Measurements from ENCODE around the gene PROCA1.
A peak's percentile ranks its signal among the peaks of the same experiment; 100 is the strongest.
"Not testable (repeated sequence)": the region's sequence is repeated elsewhere in the genome, so short reads cannot be mapped to it uniquely, and the experiment has no call there.

The PROCA1 gene

DNA sequence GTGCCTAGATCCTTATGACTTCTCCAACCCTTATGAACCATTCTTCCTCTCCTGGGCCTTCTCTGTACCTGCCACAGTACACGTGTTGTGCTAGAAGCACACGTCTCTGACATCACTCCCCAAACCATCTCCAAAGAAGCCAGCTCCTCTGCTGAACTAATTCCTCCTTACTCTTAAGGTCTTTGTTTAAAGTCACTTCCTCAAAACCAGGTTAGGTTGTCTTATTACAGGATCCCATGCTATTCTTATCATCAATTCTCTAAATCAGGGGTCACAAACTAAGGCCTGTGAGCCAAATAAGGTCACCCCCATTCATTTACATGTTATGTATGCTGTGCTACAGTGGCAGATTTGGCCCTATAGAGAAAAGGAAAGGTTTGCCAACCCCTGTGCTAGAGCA is 45.7 kb downstream of the PROCA1 start:
- DNase-seq, result peak; percentile 20

DNA sequence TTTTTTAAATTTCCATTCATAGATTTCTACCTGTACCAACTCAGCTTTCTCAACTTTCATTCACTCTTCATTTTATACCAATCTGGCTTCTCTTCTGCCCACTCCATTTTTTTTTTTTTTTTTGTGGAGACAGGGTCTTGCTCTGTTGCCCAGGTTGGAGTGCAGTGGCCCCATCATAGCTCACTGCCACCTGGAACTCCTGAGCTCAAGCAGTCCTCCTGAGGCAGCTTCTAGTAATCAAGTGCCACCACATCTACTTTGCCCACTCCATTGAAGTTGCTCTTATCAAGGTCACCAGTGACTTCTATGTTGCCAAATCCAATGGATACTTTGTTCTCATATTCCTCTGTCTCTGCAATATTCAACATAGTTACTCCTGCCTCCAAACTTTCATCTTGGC is 48.0 kb downstream of the PROCA1 start:
- no peak for DNase-seq

DNA sequence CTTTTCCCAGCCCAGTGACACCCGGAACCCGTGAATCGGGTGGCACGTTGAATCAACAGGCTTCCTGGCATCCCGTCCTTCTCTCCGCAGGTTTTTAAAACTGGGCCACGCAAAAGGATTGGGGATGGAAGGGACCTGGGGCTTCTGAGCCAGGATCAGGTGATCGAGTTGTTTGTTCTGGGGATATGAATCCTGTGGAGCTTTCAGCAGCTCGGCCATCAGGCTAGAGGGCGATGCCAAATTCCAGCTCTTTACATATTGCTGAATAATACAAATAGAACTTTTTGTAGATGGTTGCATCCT is 49.2 kb downstream of the PROCA1 start:
- no peak for DNase-seq

DNA sequence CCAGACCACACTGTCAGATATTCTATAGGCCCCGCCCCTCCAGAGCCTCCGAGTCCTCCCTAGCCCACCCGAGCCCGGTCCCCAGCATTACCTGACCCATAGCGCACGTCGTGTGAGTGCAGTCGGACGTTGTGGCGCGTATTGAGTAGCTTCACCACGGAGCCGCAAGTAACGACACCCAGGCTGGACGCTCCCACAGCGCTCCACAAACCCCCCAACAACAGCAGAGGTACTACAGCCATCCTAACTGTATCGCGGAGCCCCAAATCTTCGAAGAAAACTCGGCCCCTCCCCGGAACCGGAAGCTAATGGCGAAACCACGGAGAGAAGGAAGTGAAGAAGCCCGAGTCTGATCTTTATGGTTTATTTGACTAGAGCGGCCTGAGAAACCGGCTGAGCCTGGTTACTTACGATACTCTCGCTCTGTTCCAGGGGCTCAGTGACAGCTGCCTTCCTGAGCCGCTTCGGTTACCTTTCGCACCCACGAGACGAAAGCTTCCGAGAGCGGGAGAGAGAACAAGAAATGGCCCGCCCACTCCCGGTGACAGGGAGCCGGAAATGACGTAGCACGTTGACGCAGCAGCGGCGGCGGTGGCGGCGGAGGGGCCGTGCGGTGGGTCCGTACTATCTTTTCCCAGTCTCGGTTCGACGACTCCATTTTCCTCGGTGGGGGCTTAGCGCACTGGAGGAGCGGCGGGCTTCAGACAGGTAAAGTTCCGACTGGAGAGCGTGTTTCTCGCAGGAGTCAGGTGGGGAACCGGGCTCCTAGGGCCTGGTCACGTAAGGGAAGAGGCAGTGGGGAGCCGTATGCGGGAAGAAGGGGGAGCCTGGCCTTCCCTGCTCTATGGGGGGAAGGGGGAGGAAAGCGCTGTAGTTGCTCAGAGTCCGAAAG is 49.8 kb downstream of the PROCA1 start, which contains the start of the genes SDF2 and SUPT6H:
SDF2 (minus strand) TSS at position 272 of the 892 bp plus-strand sequence; CDS start at position 242, 30 bp downstream.
SUPT6H (plus strand) TSS at position 571 of the 892 bp plus-strand sequence. CDS start 11,197 bp downstream, outside the sequence.
- DNase-seq, result peak; percentile 98

DNA sequence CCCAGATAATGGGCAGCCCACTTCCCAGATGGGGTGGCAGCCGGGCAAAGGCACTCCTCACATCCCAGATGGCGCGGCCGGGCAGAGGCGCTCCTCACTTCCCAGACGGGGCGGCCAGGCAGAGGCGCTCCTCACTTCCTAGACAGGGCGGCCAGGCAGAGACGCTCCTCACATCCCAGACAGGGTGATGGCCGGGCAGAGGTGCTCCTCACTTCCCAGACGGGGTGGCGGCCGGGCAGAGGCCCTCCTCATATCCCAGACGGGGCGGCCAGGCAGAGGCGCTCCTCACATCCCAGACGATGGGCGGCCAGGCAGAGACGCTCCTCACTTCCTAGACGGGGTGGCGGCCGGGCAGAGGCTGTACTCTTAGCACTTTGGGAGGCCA is 52.2 kb downstream of the PROCA1 start:
- not testable (repeated sequence) for DNase-seq

DNA sequence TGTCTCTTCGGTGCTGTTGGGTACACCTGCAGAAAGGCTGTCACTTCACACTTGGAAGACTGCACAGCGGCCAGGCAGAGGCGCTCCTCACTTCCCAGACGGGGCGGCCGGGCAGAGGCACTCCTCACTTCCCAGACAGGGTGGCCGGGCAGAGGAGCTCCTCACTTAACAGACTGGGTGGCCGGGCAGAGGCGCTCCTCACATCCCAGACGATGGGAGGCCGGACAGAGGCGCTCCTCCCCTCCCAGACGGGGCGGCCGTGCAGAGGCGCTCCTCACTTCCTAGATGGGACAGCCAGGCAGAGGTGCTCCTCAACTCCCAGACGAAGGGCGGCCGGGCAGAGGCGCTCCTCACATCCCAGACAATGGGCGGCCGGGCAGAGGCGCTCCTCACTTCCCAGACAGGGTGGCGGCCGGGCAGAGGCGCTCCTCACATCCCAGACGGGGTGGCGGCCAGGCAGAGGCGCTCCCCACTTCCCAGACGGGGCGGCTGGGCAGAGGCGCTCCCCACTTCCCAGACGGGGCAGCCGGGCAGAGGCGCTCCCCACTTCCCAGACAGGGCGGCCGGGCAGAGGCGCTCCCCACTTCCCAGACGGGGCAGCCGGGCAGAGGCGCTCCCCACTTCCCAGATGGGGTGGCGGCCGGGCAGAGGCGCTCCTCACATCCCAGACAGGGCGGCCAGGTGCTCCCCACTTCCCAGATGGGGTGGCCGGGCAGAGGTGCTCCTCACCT is 52.8 kb downstream of the PROCA1 start:
- not testable (repeated sequence) for DNase-seq

DNA sequence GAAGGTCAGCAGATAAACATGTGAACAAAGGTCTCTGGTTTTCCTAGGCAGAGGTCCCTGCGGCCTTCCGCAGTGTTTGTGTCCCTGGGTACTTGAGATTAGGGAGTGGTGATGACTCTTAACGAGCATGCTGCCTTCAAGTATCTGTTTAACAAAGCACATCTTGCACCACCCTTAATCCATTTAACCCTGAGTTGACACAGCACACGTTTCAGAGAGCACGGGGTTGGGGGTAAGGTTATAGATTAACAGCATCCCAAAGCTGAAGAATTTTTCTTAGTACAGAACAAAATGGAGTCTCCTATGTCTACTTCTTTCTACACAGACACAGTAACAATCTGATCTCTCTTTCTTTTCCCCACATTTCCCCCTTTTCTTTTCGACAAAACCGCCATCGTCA is 53.3 kb downstream of the PROCA1 start:
- DNase-seq, result not testable (repeated sequence)

DNA sequence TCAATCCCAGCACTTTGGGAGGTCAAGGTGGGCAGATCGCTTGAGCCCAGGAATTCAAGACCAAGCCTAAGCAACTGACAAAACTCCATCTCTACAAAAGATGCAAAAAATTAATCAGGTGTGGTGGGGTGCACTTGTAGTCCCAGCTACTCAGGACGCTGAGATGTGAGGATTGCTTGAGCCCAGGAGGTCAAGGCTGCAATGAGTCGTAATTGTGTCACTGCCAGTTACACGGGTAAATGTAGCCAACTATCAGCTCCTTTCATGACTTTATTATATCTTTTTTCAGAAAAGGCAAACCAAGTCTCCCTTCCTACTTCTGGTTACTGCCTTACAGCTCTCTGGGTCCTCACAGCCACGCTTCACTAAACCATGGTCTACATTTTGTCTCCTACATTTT is 53.9 kb downstream of the PROCA1 start:
- no peak for DNase-seq

DNA sequence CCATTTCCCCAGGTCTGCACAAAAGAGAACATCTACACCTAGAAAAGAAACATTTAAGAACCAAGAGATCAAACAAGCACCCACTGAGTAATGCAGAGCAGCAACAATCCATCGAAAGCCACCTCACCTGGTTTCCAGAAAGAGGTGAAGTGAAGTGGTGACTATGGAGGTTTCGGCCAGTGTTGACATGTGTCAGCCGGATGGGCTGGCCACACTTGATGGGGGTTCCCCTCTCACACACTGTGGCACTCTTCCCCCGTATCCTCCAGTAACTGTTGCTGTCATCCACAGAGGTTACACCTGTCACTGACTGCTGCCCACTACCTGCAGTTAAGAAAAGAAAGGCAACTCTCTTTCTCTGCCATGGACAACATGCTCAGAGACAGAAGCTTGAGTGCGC is 56.5 kb downstream of the PROCA1 start:
- no peak for DNase-seq

Measured in OCI-M1 (cell line).